Esophagus muscularis mucosa (tissue), 4 donors: ENCODE results near the gene RPIA. TPM values are rescaled to one million over a fixed set of nuclear protein-coding genes. Genes with fewer than 3 reads are reported as not detected.

Experiments
- DNase-seq: peaks from one replicate; pipeline ENCODE4 v3.0.0-alpha.2; 2017; ENCODE audit errors: extremely low spot score
- H3K27ac ChIP-seq, 4 donors: fragments of 200-600 bp; sonication (generic); replicated peaks in 1 of 4; 1 replicate in 3 of 4; 2 replicates in 1 of 4; pipeline ENCODE4 v1.5.1; 2016 to 2019; ENCODE audit warnings: mild to moderate bottlenecking in 1 of 4
- H3K27me3 ChIP-seq, 4 donors: fragments of 200-600 bp; sonication (generic); one replicate each; pipeline versions ENCODE4 v1.5.1 to v1.6.0; 2016 to 2019
- H3K36me3 ChIP-seq, 4 donors: fragments of 200-600 bp; sonication (generic); one replicate each; pipeline ENCODE4 v1.5.1; 2016 to 2019
- H3K4me1 ChIP-seq, 4 donors: fragments of 200-600 bp; sonication (generic); one replicate each; pipeline ENCODE4 v1.5.1; 2016 to 2019
- H3K4me3 ChIP-seq, 4 donors: fragments of 200-600 bp; sonication (generic); 1 replicate in 2 of 4; 2 replicates in 2 of 4; pipeline ENCODE4 v1.5.1; 2016 to 2019; ENCODE audit warnings: mild to moderate bottlenecking in 4 of 4, moderate library complexity in 1 of 4
- H3K9me3 ChIP-seq, 4 donors: fragments of 200-600 bp; sonication (generic); 1 replicate in 3 of 4; 2 replicates in 1 of 4; pipeline ENCODE4 v1.5.1; 2016 to 2019
- EP300 ChIP-seq: sonication (generic); formaldehyde crosslinking; IDR thresholded peaks from one replicate; pipeline ENCODE4 v1.6.1; 2017; ENCODE audit warnings: antibody characterized with exemption
- POLR2A ChIP-seq: fragments of 450-650 bp; IDR thresholded peaks from one replicate; pipeline ENCODE4 v1.6.1; 2017; ENCODE audit warnings: antibody characterized with exemption, moderate library complexity, mild to moderate bottlenecking, low read depth
- POLR2AphosphoS5 ChIP-seq, 2 donors: sonication (generic); formaldehyde crosslinking; IDR thresholded peaks; one replicate each; pipeline ENCODE4 v1.6.1; 2017; ENCODE audit warnings: antibody characterized with exemption in 2 of 2
- WGBS: methylation state at CpG from one replicate; pipeline ENCODE4 v1.1.5; 2018; 5-methylcytosine and 5-hydroxymethylcytosine counted together
- intact Hi-C: fragments of 100-400 bp; cut with DNase I; formaldehyde crosslinking; loops from one replicate; pipeline ENCODE4 v1.15.1; 2023
- total RNA-seq, 4 donors: library from RNA; depleted of rRNA; stranded (reverse); fragments of >200 nt; gene quantifications; one replicate each; pipeline versions ENCODE4 v1.1.0 to v1.2.1, GENCODE V29; 2016
- TF ChIP-seq, protein P1 (sequence below), 3 experiments: fragments of 200-600 bp in 2 of 3; fragments of 450-650 bp in 1 of 3; sonication (generic) in 2 of 3; IDR thresholded peaks; one replicate each; pipeline ENCODE4 v1.5.1; 2017 to 2019; ENCODE audit warnings: antibody characterized with exemption in 3 of 3, mild to moderate bottlenecking in 2 of 3, moderate library complexity in 1 of 3

Gene RPIA
- total RNA-seq, 4 donors from 2014 or later = 6.6 to 8.6 (median 7.4) TPM

DNA sequence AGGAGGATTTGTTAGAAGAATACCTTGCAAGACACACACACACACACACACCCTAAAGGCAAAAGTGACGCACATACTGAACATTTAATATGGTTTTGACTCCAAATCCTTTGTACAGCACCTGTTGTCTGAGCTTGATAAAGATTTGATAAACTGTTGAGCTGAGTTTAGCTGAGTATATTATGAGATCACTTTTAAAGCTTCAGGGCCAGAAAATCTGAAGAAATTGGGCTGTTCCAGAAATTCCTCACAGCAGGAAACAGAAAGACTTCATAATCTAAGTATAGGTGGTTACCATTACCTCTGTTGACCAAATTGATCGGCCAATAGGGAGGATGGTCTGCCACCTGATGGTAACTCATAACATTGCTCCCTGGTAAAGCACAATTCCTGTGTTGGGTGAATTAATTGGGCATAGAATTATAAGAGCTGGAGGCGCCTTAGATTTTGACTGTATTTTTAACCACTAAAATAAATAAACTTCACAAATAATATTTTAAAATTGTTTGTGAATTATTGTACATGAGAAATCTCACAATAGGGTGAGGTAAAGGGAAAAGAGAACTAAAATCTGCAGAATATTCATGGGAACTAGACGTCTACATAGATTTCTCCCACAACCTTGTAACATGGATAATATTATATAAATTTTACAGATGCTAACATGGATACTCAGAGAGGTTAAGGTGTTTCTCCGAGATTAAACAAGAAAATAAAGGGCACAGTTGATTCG lies 21.8 kb upstream of the RPIA start:
- TF ChIP-seq POLR2A = no peak
- TF ChIP-seq, protein P1, sequence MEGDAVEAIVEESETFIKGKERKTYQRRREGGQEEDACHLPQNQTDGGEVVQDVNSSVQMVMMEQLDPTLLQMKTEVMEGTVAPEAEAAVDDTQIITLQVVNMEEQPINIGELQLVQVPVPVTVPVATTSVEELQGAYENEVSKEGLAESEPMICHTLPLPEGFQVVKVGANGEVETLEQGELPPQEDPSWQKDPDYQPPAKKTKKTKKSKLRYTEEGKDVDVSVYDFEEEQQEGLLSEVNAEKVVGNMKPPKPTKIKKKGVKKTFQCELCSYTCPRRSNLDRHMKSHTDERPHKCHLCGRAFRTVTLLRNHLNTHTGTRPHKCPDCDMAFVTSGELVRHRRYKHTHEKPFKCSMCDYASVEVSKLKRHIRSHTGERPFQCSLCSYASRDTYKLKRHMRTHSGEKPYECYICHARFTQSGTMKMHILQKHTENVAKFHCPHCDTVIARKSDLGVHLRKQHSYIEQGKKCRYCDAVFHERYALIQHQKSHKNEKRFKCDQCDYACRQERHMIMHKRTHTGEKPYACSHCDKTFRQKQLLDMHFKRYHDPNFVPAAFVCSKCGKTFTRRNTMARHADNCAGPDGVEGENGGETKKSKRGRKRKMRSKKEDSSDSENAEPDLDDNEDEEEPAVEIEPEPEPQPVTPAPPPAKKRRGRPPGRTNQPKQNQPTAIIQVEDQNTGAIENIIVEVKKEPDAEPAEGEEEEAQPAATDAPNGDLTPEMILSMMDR (IDR thresholded peaks at IDR 0.05) = peak; percentile 31 to 49 (median 41)
- intact Hi-C loops = loop anchor here (2.0 to 5.0 kb wide), 2 partner anchors 42 to 79 kb away; partner anchors contain the start of gene EIF2AK3
- WGBS = 66% methylated on average over 6 of the region's 6 CpGs
- H3K9me3 ChIP-seq = no peaks in the 10 kb centered on the region
- DNase-seq = no peak
- H3K4me1 ChIP-seq = peaks cover 0 to 6% (median 4%) of the 10 kb centered on the region in 4 donors
- H3K27ac ChIP-seq = no peak overlapping the region
- H3K27me3 ChIP-seq = no peaks in the 10 kb centered on the region
- no peak overlapping the region for H3K4me3 ChIP-seq
- H3K36me3 ChIP-seq = no peaks in the 10 kb centered on the region

DNA sequence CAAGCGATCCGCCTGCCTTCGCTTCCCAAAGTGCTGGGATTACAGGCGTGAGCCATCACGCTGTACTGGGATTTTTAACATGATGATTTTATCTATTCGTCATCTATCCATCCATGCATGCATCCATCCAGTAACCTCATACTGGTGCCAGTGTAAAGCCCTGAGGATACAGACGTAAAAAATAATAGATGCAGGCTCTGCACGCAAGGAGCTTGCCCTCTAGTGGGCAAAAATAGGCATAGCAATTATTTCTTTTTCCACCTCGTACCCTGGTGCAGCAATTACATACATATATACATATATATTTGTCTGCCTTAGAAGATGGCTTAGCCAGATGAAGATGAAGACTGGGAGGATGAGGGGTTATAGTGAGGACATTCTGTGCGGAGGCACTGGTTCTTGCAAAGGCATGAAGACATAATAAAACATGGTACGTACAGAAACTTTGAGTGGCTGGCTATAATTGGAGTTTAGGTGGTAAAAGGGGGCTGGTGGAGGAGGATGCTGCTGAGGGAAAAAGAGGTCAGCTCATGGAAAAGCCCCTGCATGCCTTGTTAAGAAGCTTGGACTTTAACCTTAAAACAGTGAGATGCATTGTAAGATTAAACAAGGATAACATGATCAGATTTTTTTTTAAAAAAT lies 19.6 kb upstream of the RPIA start:
- Histone ChIP-seq H3K9me3 (no peaks in the 10 kb centered on the region), H3K4me1 (peaks cover 0 to 6% (median 4%) of the 10 kb centered on the region in 4 donors), H3K27me3 (no peaks in the 10 kb centered on the region), H3K36me3 (no peaks in the 10 kb centered on the region), H3K4me3 (no peak overlapping the region), H3K27ac (no peak overlapping the region)
- DNase-seq = no peak
- TF ChIP-seq, protein P1 (IDR thresholded peaks at IDR 0.05) = peak; percentile 76 to 93 (median 89)
- TF ChIP-seq POLR2A = no peak
- 44% methylated on average over 11 of the region's 11 CpGs for WGBS
- intact Hi-C loops = loop anchor here (2.0 to 5.0 kb wide), 2 partner anchors 45 to 81 kb away; partner anchors contain the start of gene EIF2AK3

DNA sequence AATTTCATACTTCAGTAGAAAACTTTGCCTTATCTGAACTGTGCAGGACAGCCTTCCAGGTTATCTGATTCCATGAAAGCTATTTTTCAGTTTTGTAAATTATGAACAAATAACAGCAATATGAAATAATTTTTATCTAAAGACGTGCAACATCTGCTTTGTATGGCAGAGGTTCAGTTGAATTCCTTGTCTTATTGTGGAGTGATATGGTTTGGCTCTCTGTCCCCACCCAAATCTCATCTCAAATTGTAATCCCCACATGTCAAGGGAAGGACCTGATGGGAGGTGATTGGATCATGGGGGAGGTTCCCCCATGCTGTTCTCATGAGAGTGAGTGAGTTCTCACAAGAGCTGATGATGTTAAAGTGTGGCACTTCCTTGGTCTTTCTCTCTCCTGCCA lies 18.1 kb upstream of the RPIA start:
- intact Hi-C loops = loop anchor here (5.0 kb wide), 1 partner anchor 46 kb away; the partner anchor contains the start of gene EIF2AK3
- Histone ChIP-seq H3K27me3 (no peaks in the 10 kb centered on the region), H3K4me3 (no peak overlapping the region), H3K9me3 (no peaks in the 10 kb centered on the region), H3K27ac (no peak overlapping the region), H3K36me3 (no peaks in the 10 kb centered on the region), H3K4me1 (peaks cover 0 to 6% (median 4%) of the 10 kb centered on the region in 4 donors)
- 47% methylated on average over 1 of the region's 1 CpG for WGBS
- no peak for DNase-seq
- TF ChIP-seq POLR2AphosphoS5 (IDR thresholded peaks at IDR 0.05) = no peak
- TF ChIP-seq, protein P1 (IDR thresholded peaks at IDR 0.05) = no peak
- TF ChIP-seq EP300 = no peak
- TF ChIP-seq POLR2A = no peak

DNA sequence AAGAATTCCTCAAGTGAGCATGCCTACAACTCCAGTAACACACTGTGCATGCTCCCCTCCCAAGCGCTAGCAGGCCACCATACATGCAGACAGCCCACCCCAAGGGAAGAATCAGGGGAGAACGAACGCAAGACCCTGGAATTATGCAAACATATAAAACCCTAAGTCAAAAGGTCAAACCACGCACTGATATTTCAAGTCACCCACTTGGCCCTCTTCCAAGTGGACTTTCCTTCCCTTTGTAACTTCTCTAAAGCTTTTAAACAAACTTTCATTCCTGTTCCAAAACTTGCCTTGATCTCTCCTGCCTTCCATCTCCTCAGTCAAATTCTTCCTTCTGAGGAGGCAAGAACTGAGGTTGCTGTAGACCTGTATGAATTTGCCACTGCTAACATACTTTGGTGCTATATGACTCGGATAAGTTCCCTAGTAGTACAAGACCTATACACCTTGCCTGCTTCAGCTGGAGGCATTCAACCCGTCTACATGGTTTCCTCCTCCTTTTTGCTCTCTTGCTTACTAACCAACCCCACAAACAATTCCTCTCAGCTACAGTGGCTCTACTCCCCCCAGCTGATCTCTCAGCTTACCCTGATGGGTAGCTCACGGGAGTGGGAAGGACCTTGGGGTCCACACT lies 11.1 kb upstream of the RPIA start:
- WGBS = 72% methylated on average over 7 of the region's 7 CpGs
- Histone ChIP-seq H3K9me3 (no peaks in the 10 kb centered on the region), H3K4me1 (no peaks in the 10 kb centered on the region), H3K4me3 (no peak overlapping the region), H3K27ac (no peak overlapping the region), H3K36me3 (no peaks in the 10 kb centered on the region), H3K27me3 (no peaks in the 10 kb centered on the region)
- intact Hi-C loops = no loop called here
- DNase-seq = no peak
- no peak for TF ChIP-seq POLR2A
- TF ChIP-seq EP300 = no peak
- TF ChIP-seq, protein P1 (IDR thresholded peaks at IDR 0.05) = no peak
- TF ChIP-seq POLR2AphosphoS5 (IDR thresholded peaks at IDR 0.05) = no peak
